Neural progenitor cell (in vitro differentiated cells): ENCODE results near the gene PDE8B. TPM values are rescaled to one million over a fixed set of nuclear protein-coding genes. Genes with fewer than 3 reads are reported as not detected.

ENCODE experiments used
- DNase-seq: peaks from one replicate; pipeline ENCODE4 v3.0.0-alpha.2; 2016; ENCODE audit warnings: low spot score
- H2AFZ ChIP-seq: fragments of 200-600 bp; sonication (generic); replicated peaks from 2 replicates; pipeline ENCODE4 v1.6.1; 2016; ENCODE audit warnings: antibody characterized with exemption
- H3F3A ChIP-seq: fragments of 200-600 bp; sonication (generic); 2 replicates; pipeline ENCODE4 v1.6.1; 2016; ENCODE audit warnings: antibody characterized with exemption, low read depth
- H3K27ac ChIP-seq: fragments of 200-600 bp; sonication (generic); 2 replicates; pipeline ENCODE4 v1.5.1; 2016; ENCODE audit warnings: mild to moderate bottlenecking
- H3K27me3 ChIP-seq: fragments of 200-600 bp; sonication (generic); 2 replicates; pipeline ENCODE4 v1.6.1; 2016; ENCODE audit warnings: mild to moderate bottlenecking, moderate library complexity
- H3K36me3 ChIP-seq: fragments of 200-600 bp; sonication (generic); 2 replicates; pipeline ENCODE4 v1.5.1; 2016
- H3K4me1 ChIP-seq: fragments of 200-600 bp; sonication (generic); 2 replicates; pipeline ENCODE4 v1.6.1; 2016; ENCODE audit warnings: mixed run types
- H3K4me2 ChIP-seq: fragments of 200-600 bp; sonication (generic); 2 replicates; pipeline ENCODE4 v1.6.1; 2016
- H3K4me3 ChIP-seq: fragments of 200-600 bp; sonication (generic); 2 replicates; pipeline ENCODE4 v1.5.1; 2016
- H3K79me2 ChIP-seq: fragments of 200-600 bp; sonication (generic); 2 replicates; pipeline ENCODE4 v1.6.1; 2016; ENCODE audit warnings: low read depth
- H3K9ac ChIP-seq: fragments of 200-600 bp; sonication (generic); 2 replicates; pipeline ENCODE4 v1.6.1; 2016
- H3K9me3 ChIP-seq: fragments of 200-600 bp; sonication (generic); 2 replicates; pipeline ENCODE4 v1.5.1; 2016; ENCODE audit warnings: low read depth
- H4K20me1 ChIP-seq: fragments of 200-600 bp; sonication (generic); 2 replicates; pipeline ENCODE4 v1.6.1; 2016; ENCODE audit warnings: low read depth
- H3K27ac Mint-ChIP-seq: 3 replicates; pipeline ENCODE4 v1.8.0; 2021; ENCODE audit warnings: mixed read lengths
- H3K27me3 Mint-ChIP-seq: 2 replicates; pipeline ENCODE4 v1.8.0; 2022; ENCODE audit warnings: low read depth, mild to moderate bottlenecking, inconsistent platforms, moderate library complexity, mixed read lengths; ENCODE audit not compliant: insufficient read depth
- H3K36me3 Mint-ChIP-seq: 3 replicates; pipeline ENCODE4 v1.8.0; 2021; ENCODE audit warnings: mixed read lengths
- H3K4me1 Mint-ChIP-seq: 3 replicates; pipeline ENCODE4 v1.8.0; 2021; ENCODE audit warnings: mixed read lengths
- H3K4me3 Mint-ChIP-seq: 3 replicates; pipeline ENCODE4 v1.8.0; 2021; ENCODE audit warnings: mild to moderate bottlenecking, moderate library complexity, mixed read lengths
- H3K9me3 Mint-ChIP-seq: 3 replicates; pipeline ENCODE4 v1.8.0; 2020; ENCODE audit warnings: mixed read lengths
- EZH2 ChIP-seq: fragments of 200-600 bp; sonication (generic); IDR thresholded peaks from 2 replicates; pipeline ENCODE4 v1.6.1; 2017; ENCODE audit warnings: antibody characterized with exemption, mild to moderate bottlenecking, moderate library complexity
- EZH2phosphoT487 ChIP-seq: fragments of 200-600 bp; sonication (generic); IDR thresholded peaks from 2 replicates; pipeline ENCODE4 v1.6.1; 2017; ENCODE audit warnings: antibody characterized with exemption
- total RNA-seq: library from RNA; depleted of rRNA; stranded (reverse); fragments of >200 nt; gene quantifications from 2 replicates; pipeline ENCODE4 v1.2.3, GENCODE V29; 2015; ENCODE audit warnings: low replicate concordance
- TF ChIP-seq, protein P1 (sequence below): fragments of 200-600 bp; sonication (generic); IDR thresholded peaks from 2 replicates; pipeline ENCODE4 v1.5.1; 2017; ENCODE audit warnings: antibody characterized with exemption, mild to moderate bottlenecking

Gene PDE8B
- total RNA-seq, 1 donor from 2014 or later = 4.3 TPM

DNA sequence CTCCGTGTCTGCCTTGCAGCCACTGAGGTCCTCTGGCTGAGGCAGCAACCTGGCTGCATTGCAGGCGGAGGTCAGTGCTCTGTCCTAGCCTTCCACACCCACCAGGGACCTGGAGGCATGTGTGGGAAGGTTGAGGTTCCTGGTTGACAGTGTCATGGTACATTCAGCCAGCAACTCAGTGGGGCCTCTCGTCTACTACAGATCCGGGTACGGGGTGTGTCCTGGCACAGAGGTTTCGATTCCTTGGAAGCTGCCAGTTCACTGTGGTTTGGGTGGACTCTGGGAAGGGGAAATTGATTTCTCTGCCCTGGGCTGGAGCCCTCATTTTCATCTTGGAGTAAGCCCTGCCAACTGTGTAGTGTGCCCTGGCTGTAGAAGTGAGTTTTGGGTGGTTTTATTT lies 45.1 kb downstream of the PDE8B start:
- H3K27me3 Mint-ChIP-seq = peaks cover 4% of the 10 kb centered on the region
- no peaks in the 10 kb centered on the region for H3K27me3 ChIP-seq
- no peaks in the 10 kb centered on the region for H3K79me2 ChIP-seq
- no peaks in the 10 kb centered on the region for H3F3A ChIP-seq
- H3K4me3 Mint-ChIP-seq = no peak overlapping the region
- H2AFZ ChIP-seq = no peak overlapping the region
- no peak overlapping the region for H3K9ac ChIP-seq
- no peaks in the 10 kb centered on the region for H3K9me3 Mint-ChIP-seq
- peaks cover 4% of the 10 kb centered on the region for H3K4me1 ChIP-seq
- no peaks in the 10 kb centered on the region for H3K36me3 Mint-ChIP-seq
- DNase-seq = no peak
- TF ChIP-seq EZH2 = no peak
- TF ChIP-seq EZH2phosphoT487 = no peak
- TF ChIP-seq, protein P1, sequence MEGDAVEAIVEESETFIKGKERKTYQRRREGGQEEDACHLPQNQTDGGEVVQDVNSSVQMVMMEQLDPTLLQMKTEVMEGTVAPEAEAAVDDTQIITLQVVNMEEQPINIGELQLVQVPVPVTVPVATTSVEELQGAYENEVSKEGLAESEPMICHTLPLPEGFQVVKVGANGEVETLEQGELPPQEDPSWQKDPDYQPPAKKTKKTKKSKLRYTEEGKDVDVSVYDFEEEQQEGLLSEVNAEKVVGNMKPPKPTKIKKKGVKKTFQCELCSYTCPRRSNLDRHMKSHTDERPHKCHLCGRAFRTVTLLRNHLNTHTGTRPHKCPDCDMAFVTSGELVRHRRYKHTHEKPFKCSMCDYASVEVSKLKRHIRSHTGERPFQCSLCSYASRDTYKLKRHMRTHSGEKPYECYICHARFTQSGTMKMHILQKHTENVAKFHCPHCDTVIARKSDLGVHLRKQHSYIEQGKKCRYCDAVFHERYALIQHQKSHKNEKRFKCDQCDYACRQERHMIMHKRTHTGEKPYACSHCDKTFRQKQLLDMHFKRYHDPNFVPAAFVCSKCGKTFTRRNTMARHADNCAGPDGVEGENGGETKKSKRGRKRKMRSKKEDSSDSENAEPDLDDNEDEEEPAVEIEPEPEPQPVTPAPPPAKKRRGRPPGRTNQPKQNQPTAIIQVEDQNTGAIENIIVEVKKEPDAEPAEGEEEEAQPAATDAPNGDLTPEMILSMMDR = no peak
- no peaks in the 10 kb centered on the region for H3K9me3 ChIP-seq
- peaks cover 5% of the 10 kb centered on the region for H3K4me1 Mint-ChIP-seq
- H3K27ac ChIP-seq = no peak overlapping the region
- H4K20me1 ChIP-seq = no peaks in the 10 kb centered on the region
- no peak overlapping the region for H3K4me3 ChIP-seq
- no peak overlapping the region for H3K27ac Mint-ChIP-seq
- no peaks in the 10 kb centered on the region for H3K36me3 ChIP-seq
- no peak overlapping the region for H3K4me2 ChIP-seq

DNA sequence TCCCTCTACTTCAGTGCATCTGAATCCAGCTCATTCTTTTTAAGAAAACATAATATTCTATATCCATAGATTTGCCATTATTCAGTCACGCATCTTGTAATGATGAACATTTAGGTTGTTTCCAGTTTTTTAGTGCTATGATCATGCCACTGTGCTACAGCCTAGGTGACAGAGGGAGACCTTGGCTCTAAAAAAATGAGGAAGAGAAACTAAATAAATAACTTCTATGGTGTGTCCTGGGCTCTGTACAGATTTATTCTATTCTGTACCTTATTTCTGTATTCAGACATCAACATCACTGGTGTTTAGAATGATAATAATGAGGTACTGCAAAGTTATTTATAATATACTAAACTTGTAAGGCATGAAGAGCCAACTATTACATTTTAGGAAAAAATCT lies 45.9 kb downstream of the PDE8B start:
- Histone ChIP-seq H3F3A (no peaks in the 10 kb centered on the region), H3K4me2 (no peak overlapping the region), H2AFZ (no peak overlapping the region), H3K79me2 (no peaks in the 10 kb centered on the region), H4K20me1 (no peaks in the 10 kb centered on the region), H3K4me1 (peaks cover 4% of the 10 kb centered on the region), H3K36me3 (no peaks in the 10 kb centered on the region), H3K27ac (no peak overlapping the region), H3K9ac (no peak overlapping the region), H3K27me3 (no peaks in the 10 kb centered on the region), H3K4me3 (no peak overlapping the region), H3K9me3 (no peaks in the 10 kb centered on the region)
- Mint-ChIP-seq H3K36me3 (no peaks in the 10 kb centered on the region), H3K27ac (no peak overlapping the region), H3K4me3 (no peak overlapping the region), H3K27me3 (peaks cover 4% of the 10 kb centered on the region), H3K9me3 (no peaks in the 10 kb centered on the region), H3K4me1 (peaks cover 5% of the 10 kb centered on the region)
- no peak for DNase-seq
- no peak for TF ChIP-seq EZH2phosphoT487
- no peak for TF ChIP-seq EZH2
- TF ChIP-seq, protein P1 = no peak

DNA sequence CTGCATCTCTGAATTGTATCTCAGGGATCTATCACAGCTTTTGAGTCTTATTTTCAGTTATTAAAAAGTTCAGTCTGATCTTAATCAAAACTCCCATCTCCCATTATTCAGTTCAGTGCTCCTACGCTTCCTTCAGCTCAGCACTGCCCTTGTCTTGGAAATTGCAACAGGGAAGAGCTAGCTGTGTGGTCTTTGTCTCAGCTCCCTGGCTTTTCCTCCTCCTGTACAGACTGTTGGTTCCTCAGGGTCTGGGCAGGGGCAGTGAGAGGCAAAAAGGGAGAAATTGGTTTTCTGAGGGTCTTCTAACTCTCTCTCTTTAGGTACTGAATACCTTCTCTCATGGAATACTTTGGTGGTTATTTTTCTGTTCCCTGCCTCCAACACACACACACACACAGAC lies 48.2 kb downstream of the PDE8B start:
- no peak overlapping the region for H3K4me3 Mint-ChIP-seq
- H3K4me2 ChIP-seq = no peak overlapping the region
- H3K27me3 Mint-ChIP-seq = peaks cover 4% of the 10 kb centered on the region
- DNase-seq = peak; percentile 38
- H3K4me3 ChIP-seq = no peak overlapping the region
- H4K20me1 ChIP-seq = no peaks in the 10 kb centered on the region
- H3K9ac ChIP-seq = no peak overlapping the region
- no peak overlapping the region for H3K27ac ChIP-seq
- H3K9me3 Mint-ChIP-seq = no peaks in the 10 kb centered on the region
- H3K27ac Mint-ChIP-seq = no peak overlapping the region
- H3K27me3 ChIP-seq = no peaks in the 10 kb centered on the region
- H3K4me1 ChIP-seq = peaks cover 4% of the 10 kb centered on the region
- peak overlapping the region; percentile 63 for H2AFZ ChIP-seq
- TF ChIP-seq EZH2phosphoT487 (no peak), EZH2 (no peak)
- TF ChIP-seq, protein P1 = no peak
- H3K4me1 Mint-ChIP-seq = peaks cover 5% of the 10 kb centered on the region
- H3K36me3 Mint-ChIP-seq = no peaks in the 10 kb centered on the region
- no peaks in the 10 kb centered on the region for H3K36me3 ChIP-seq
- H3K9me3 ChIP-seq = no peaks in the 10 kb centered on the region
- H3K79me2 ChIP-seq = no peaks in the 10 kb centered on the region
- H3F3A ChIP-seq = no peaks in the 10 kb centered on the region
